NT2/D1 (cell line): Measurements from ENCODE around the gene PTPRG.

Experiments used
- DNase-seq: peaks from one replicate; pipeline ENCODE4 v3.0.0-alpha.2; 2011; ENCODE audit warnings: low read depth, low spot score
- H3K27me3 ChIP-seq: 2 replicates; pipeline ENCODE4 v1.6.0; 2011; ENCODE audit warnings: mild to moderate bottlenecking; ENCODE audit not compliant: insufficient read length, insufficient read depth
- H3K36me3 ChIP-seq: 2 replicates; pipeline ENCODE4 v1.6.1; 2011; ENCODE audit warnings: mild to moderate bottlenecking, low read length, mixed read lengths; ENCODE audit not compliant: insufficient read depth, insufficient read length
- H3K4me1 ChIP-seq: 2 replicates; pipeline ENCODE4 v1.5.1; 2011; ENCODE audit not compliant: insufficient read depth, insufficient read length
- H3K4me3 ChIP-seq: 2 replicates; pipeline ENCODE4 v1.5.1; 2011; ENCODE audit warnings: low read depth; ENCODE audit not compliant: insufficient read length
- H3K9ac ChIP-seq: 2 replicates; pipeline ENCODE4 v1.6.0; 2011; ENCODE audit warnings: low read depth; ENCODE audit not compliant: insufficient read length
- H3K9me3 ChIP-seq: 2 replicates; pipeline ENCODE4 v1.5.1; 2011; ENCODE audit warnings: mild to moderate bottlenecking, low read length; ENCODE audit not compliant: insufficient read depth
- SUZ12 ChIP-seq: IDR thresholded peaks from 2 replicates; pipeline ENCODE4 v1.6.1; 2011; ENCODE audit not compliant: insufficient read length, insufficient read depth; ENCODE audit errors: extremely low read depth
- YY1 ChIP-seq: IDR thresholded peaks from 2 replicates; pipeline ENCODE4 v1.6.1; 2011; ENCODE audit not compliant: insufficient read length, insufficient read depth
- ZNF274 ChIP-seq: IDR thresholded peaks from 2 replicates; pipeline ENCODE4 v1.6.1; 2011; ENCODE audit warnings: mild to moderate bottlenecking, low read depth, low read length

PTPRG gene

DNA sequence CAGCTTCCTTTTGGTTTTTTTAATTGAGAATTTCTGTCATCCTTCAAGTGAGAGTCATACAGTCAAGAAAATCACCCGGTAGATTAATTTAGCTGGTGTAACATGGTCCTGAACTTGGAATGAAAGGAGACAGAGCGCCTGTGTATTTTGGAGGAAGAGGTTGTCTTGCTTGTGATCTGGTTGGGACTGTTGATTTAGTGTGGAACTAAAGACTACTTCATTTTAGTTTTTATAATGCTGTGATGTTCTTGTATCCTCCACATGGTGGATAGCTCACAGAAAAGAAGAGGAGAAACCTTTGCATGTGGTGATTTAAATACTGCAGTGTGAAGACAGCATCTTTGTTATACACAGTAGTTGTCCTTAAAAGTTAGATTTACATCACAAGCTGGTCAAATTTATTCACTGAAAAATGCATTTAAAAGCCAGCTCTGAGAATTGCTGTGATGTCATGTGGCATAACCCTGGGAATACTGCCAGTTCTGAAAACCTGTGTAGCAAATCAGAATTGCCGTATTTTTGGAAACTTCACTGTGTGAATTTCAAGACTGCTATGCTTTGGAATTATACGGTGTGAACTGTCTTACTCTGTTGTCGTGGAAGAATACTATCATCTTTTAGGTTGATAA is 268.5 kb downstream of the PTPRG start:
- Histone ChIP-seq H3K4me1 (no peaks in the 10 kb centered on the region), H3K9ac (no peak overlapping the region), H3K9me3 (no peaks in the 10 kb centered on the region), H3K4me3 (no peak overlapping the region), H3K27me3 (no peaks in the 10 kb centered on the region), H3K36me3 (no peaks in the 10 kb centered on the region)
- TF ChIP-seq ZNF274 (no peak), YY1 (no peak), SUZ12 (no peak)
- DNase-seq, result no peak

- no peak overlapping the region for H3K9ac ChIP-seq
- no peaks in the 10 kb centered on the region for H3K36me3 ChIP-seq
- no peaks in the 10 kb centered on the region for H3K27me3 ChIP-seq
- no peaks in the 10 kb centered on the region for H3K4me1 ChIP-seq
- no peaks in the 10 kb centered on the region for H3K9me3 ChIP-seq
- TF ChIP-seq ZNF274, result no peak
- no peak for TF ChIP-seq SUZ12
- TF ChIP-seq YY1, result no peak
- no peak for DNase-seq
- H3K4me3 ChIP-seq, result no peak overlapping the region
Observed at GRCh38 chr3:61831973-61832372, 270.6 kb downstream of the PTPRG start.

- TF ChIP-seq YY1, result no peak
- TF ChIP-seq ZNF274, result no peak
- TF ChIP-seq SUZ12, result no peak
- no peak for DNase-seq
- Histone ChIP-seq H3K27me3 (no peaks in the 10 kb centered on the region), H3K36me3 (no peaks in the 10 kb centered on the region), H3K9me3 (no peaks in the 10 kb centered on the region), H3K4me3 (no peak overlapping the region), H3K9ac (no peak overlapping the region), H3K4me1 (no peaks in the 10 kb centered on the region)
Observed at GRCh38 chr3:61832375-61833229, 271.2 kb downstream of the PTPRG start.

DNA sequence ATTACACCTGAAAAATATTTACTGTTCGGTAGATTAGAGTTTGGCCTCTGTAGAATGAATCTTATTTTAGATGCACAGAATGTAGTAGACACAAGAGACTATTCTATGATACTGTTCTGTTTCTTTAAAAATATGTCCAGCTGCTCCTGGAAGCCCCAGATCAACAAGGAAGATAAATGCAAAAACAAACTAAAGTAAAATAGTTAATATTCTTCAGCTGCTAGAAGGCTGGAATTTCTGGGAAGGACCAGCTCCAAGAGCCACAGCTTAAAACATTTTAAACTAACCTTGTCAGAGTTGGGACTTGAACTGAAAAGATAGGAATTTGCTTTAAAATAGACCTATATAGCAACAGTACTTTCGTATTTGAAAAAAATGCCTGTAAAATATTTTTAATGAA is 277.9 kb downstream of the PTPRG start:
- H3K4me1 ChIP-seq, result no peaks in the 10 kb centered on the region
- TF ChIP-seq SUZ12 (no peak), ZNF274 (no peak), YY1 (no peak)
- H3K27me3 ChIP-seq, result no peaks in the 10 kb centered on the region
- no peak overlapping the region for H3K9ac ChIP-seq
- H3K4me3 ChIP-seq, result no peak overlapping the region
- H3K36me3 ChIP-seq, result no peaks in the 10 kb centered on the region
- no peaks in the 10 kb centered on the region for H3K9me3 ChIP-seq
- DNase-seq, result no peak

DNA sequence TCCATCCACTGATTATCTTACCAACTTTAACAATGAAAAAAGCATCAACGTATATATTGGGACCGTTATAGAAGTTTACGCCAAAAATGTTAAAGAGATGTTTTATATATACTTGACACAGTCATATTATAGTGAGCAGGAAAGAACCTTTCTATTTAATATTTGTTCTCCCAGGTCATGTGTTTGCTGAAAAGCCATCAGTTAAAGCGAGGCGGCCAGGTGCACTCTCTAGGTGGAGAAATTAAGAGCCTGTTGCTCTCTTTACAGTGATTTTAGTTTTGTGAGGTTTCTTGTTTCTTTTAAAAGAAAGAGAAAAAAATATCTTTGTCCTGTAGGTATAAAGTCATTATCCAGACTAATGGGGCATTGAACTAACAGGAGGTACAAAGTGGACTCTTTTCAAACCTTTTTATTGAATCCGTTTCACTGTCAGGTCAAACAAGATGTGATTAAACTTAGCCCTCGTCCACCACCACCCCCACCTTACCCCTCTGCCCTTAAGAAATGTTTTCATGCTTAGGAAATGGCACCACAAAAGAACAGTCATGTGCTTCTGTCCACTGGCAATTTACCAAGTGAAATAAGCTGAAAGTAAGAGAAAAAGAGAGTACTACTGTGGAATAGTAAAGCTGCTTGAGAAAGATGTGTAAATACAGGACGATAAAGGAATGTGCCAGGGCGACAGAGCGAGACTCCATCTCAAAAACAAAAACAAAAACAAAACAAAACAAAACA is 279.9 kb downstream of the PTPRG start:
- Histone ChIP-seq H3K36me3 (no peaks in the 10 kb centered on the region), H3K4me1 (peaks cover 1% of the 10 kb centered on the region), H3K9me3 (no peaks in the 10 kb centered on the region), H3K4me3 (no peak overlapping the region), H3K27me3 (no peaks in the 10 kb centered on the region), H3K9ac (no peak overlapping the region)
- no peak for DNase-seq
- TF ChIP-seq ZNF274 (no peak), SUZ12 (no peak), YY1 (no peak)

DNA sequence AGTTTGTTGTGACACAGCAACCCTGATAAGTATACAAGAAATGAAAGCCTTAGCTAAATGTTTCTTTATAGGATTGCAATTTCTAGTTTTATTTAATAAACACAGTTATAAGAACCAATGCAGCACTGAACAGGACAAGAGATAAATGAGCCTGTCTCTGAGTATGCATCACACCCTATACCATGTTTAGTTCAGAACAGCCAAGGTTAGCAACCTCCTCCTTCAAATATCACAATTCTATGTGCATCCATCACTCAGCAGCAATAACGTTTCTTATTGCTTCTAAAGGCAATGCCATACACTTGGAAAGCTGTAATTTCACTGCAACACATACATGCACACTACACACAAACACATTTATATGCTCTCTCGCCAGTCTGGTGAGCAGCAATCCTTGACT is 280.6 kb downstream of the PTPRG start:
- no peaks in the 10 kb centered on the region for H3K9me3 ChIP-seq
- H3K27me3 ChIP-seq, result no peaks in the 10 kb centered on the region
- H3K36me3 ChIP-seq, result no peaks in the 10 kb centered on the region
- peaks cover 4% of the 10 kb centered on the region for H3K4me1 ChIP-seq
- no peak for TF ChIP-seq ZNF274
- TF ChIP-seq SUZ12, result no peak
- no peak for TF ChIP-seq YY1
- no peak overlapping the region for H3K9ac ChIP-seq
- no peak for DNase-seq
- H3K4me3 ChIP-seq, result no peak overlapping the region

DNA sequence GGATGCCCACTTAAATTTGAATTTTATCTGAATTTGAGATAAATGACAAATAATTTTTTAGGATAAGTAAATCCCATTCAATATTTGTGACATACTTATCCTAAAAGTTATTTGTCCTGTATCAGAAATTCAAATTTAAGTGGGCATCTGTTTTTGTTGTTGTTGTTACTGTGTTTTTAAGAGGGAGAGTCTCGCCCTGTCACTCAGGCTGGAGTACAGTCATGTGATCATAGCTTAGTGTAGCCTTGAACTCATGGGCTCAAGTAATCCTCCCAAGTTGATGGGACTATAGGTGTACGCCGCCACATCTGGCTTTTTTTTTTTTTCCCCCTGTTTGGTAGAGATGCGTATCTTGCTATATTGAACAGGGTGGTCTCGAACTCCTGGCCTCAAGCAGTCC is 283.0 kb downstream of the PTPRG start:
- TF ChIP-seq ZNF274 (no peak), YY1 (no peak), SUZ12 (no peak)
- H3K9me3 ChIP-seq, result no peaks in the 10 kb centered on the region
- DNase-seq, result no peak
- H3K4me3 ChIP-seq, result no peak overlapping the region
- H3K9ac ChIP-seq, result no peak overlapping the region
- H3K36me3 ChIP-seq, result no peaks in the 10 kb centered on the region
- H3K4me1 ChIP-seq, result peaks cover 12% of the 10 kb centered on the region
- H3K27me3 ChIP-seq, result no peaks in the 10 kb centered on the region
